ENCODE results near the gene TACC2.

DNA sequence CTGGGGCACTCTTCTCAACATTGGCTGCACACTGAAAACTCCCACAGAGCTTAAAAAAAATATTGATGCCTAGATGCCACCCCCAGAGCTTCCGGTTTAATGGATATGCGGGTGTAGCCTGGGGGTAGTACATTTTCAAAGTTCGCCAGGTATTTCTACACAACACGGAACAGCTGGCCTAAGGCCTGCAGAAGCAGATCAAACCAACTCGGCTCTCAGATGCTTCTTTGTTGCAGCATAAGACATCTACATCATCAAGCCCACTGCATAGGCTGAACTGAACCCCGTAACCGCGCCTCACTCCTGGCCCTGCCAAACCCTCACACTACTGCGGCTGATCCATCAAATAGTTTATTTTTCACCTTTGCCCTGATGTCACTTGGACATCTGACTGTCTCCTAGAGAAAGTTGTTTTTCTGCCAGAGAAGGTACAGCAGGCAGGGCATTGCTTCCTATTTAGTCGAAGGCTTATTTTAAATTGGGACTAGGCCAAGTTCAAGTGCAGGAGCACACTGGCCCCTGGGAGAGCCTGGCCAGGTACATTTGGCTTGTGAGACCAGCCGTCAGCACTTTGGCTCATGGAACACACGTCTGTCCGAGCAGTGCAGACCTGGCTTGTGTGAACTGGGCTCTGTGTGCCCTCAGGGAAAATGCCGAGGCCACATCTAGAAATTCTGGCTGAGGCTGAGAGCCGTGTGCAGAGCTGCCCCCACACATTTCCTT lies 113.3 kb downstream of the TACC2 start:
- TF ChIP-seq POLR2A (IDR thresholded peaks at IDR 0.05), result no peak
- TF ChIP-seq, protein P1, sequence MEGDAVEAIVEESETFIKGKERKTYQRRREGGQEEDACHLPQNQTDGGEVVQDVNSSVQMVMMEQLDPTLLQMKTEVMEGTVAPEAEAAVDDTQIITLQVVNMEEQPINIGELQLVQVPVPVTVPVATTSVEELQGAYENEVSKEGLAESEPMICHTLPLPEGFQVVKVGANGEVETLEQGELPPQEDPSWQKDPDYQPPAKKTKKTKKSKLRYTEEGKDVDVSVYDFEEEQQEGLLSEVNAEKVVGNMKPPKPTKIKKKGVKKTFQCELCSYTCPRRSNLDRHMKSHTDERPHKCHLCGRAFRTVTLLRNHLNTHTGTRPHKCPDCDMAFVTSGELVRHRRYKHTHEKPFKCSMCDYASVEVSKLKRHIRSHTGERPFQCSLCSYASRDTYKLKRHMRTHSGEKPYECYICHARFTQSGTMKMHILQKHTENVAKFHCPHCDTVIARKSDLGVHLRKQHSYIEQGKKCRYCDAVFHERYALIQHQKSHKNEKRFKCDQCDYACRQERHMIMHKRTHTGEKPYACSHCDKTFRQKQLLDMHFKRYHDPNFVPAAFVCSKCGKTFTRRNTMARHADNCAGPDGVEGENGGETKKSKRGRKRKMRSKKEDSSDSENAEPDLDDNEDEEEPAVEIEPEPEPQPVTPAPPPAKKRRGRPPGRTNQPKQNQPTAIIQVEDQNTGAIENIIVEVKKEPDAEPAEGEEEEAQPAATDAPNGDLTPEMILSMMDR (IDR thresholded peaks at IDR 0.05), result no peak

Data from lower leg skin (tissue), 3 donors.